K562 (cell line): ENCODE data around the gene OXT. TPM values are rescaled to one million over a fixed set of nuclear protein-coding genes. Genes with fewer than 3 reads are reported as not detected.

Experiments
- ATAC-seq: fragments of 200-7000 bp; cut with Tn5 transposase; 3 replicates; pipeline ENCODE4 v1.9.1; 2020; ENCODE audit warnings: moderate library complexity
- BruUV-seq: library from RNA; stranded (reverse); fragments of 400-500 nt; replicated peaks from 2 replicates; lab custom pipeline; 2021; lab: Mats Ljungman, UMichigan
- CTCF ChIA-PET: fragments of 300-600 bp; formaldehyde crosslinking; extraction: SDS; loops from one replicate; lab custom pipeline; 2021; ENCODE audit warnings: low intra/inter-chr PET ratio; lab: Yijun Ruan, JAX
- POLR2A ChIA-PET: fragments of 300-600, 350-650 bp; sonication (Branson Sonifier 250); formaldehyde crosslinking; extraction: SDS; loops from one replicate; lab custom pipeline; 2021; ENCODE audit warnings: antibody characterized with exemption, inconsistent platforms; lab: Yijun Ruan, JAX
- DNase-seq, 4 experiments: peaks; one replicate each; pipeline versions ENCODE4 v3.0.0 to v3.0.0-alpha.2; 2011 to 2018; ENCODE audit warnings: low spot score in 3 of 4, mixed read lengths in 3 of 4; ENCODE audit errors: extremely low read depth in 1 of 4
- FAIRE-seq: peaks from 2 replicates; lab custom pipeline; 2011; peaks lifted over from hg19 to GRCh38; lab: Jason Lieb, UNC
- H2AFZ ChIP-seq: 2 replicates; pipeline ENCODE4 v1.6.0; 2011; ENCODE audit warnings: low read depth, low read length, control low read depth, inconsistent platforms
- H3K27ac ChIP-seq: fragments of 200-600 bp; 3 replicates; pipeline ENCODE4 v1.8.0; 2011; ENCODE audit warnings: low read depth, mild to moderate bottlenecking, control low read depth, inconsistent platforms, low read length, moderate library complexity, mixed read lengths; ENCODE audit errors: extremely low read depth
- H3K27me3 ChIP-seq, 2 experiments: fragments of 300-600 bp in 1 of 2; 2 replicates in 1 of 2; 3 replicates in 1 of 2; pipeline versions ENCODE4 v1.6.0 to v1.8.0; 2011; ENCODE audit warnings: inconsistent platforms in 2 of 2, low read length in 2 of 2, mild to moderate bottlenecking in 1 of 2, mixed read lengths in 1 of 2, moderate library complexity in 1 of 2; ENCODE audit not compliant: control insufficient read depth in 2 of 2, insufficient read depth in 2 of 2
- H3K36me3 ChIP-seq: fragments of 300-600 bp; 3 replicates; pipeline ENCODE4 v1.8.0; 2011; ENCODE audit warnings: mild to moderate bottlenecking, low read length, inconsistent platforms; ENCODE audit not compliant: control insufficient read depth, insufficient read depth
- H3K4me1 ChIP-seq, 2 experiments: fragments of 200-600 bp in 1 of 2; replicated peaks in 1 of 2; 2 replicates in 1 of 2; 3 replicates in 1 of 2; pipeline versions ENCODE4 v1.5.1 to v1.8.0; 2011; ENCODE audit warnings: inconsistent platforms in 2 of 2, low read length in 2 of 2, mild to moderate bottlenecking in 1 of 2, mixed read lengths in 1 of 2, moderate library complexity in 1 of 2; ENCODE audit not compliant: control insufficient read depth in 2 of 2, insufficient read depth in 2 of 2
- H3K4me2 ChIP-seq: 2 replicates; pipeline ENCODE4 v1.6.1; 2011; ENCODE audit warnings: low read length, control low read depth, inconsistent platforms, mixed read lengths; ENCODE audit not compliant: insufficient read depth
- H3K4me3 ChIP-seq: fragments of 200-600 bp; sonication (generic), shearing (Covaris generic); 2 replicates; pipeline ENCODE4 v1.5.1; 2016; ENCODE audit warnings: control low read depth, inconsistent platforms
- H3K79me2 ChIP-seq: fragments of 200-600 bp; 3 replicates; pipeline ENCODE4 v1.8.0; 2011; ENCODE audit warnings: low read length, inconsistent platforms; ENCODE audit not compliant: control insufficient read depth, insufficient read depth
- H3K9ac ChIP-seq, 2 experiments: 2 replicates each; pipeline versions ENCODE4 v1.6.0 to v1.6.1; 2011; ENCODE audit warnings: low read depth in 2 of 2, low read length in 2 of 2, control low read depth in 1 of 2, inconsistent platforms in 1 of 2, mild to moderate bottlenecking in 1 of 2, mixed read lengths in 1 of 2; ENCODE audit not compliant: insufficient read depth in 1 of 2
- H3K9me1 ChIP-seq: one replicate; pipeline ENCODE4 v1.6.0; 2011; ENCODE audit warnings: inconsistent platforms, mild to moderate bottlenecking, low read length, moderate library complexity; ENCODE audit not compliant: control insufficient read depth, insufficient read depth
- H3K9me3 ChIP-seq: replicated peaks from 2 replicates; pipeline ENCODE4 v1.5.1; 2011; ENCODE audit warnings: low read depth, low read length, inconsistent platforms; ENCODE audit not compliant: control insufficient read depth, insufficient read depth
- H4K20me1 ChIP-seq: replicated peaks from 2 replicates; pipeline ENCODE4 v1.6.1; 2011; ENCODE audit warnings: low read length, inconsistent platforms, mixed read lengths; ENCODE audit not compliant: control insufficient read depth, insufficient read depth
- CAMTA2 ChIP-seq: fragments of 250-450 bp; sonication (Bioruptor Pico); conservative IDR thresholded peaks from 2 replicates; pipeline ENCODE4 v1.5.1; 2022
- CCAR2 ChIP-seq: fragments of 200-400 bp; formaldehyde crosslinking; IDR thresholded peaks from 2 replicates; pipeline ENCODE4 v1.6.1; 2017; ENCODE audit warnings: mild to moderate bottlenecking, low read depth, low read length
- CXXC5 ChIP-seq: fragments of 250-450 bp; sonication (Bioruptor Pico); IDR thresholded peaks from 2 replicates; pipeline ENCODE4 v1.8.0; 2022; ENCODE audit warnings: inconsistent platforms, mild to moderate bottlenecking, moderate library complexity
- ELF4 ChIP-seq: fragments of 450-650 bp; formaldehyde crosslinking; IDR thresholded peaks from 2 replicates; pipeline ENCODE4 v1.4.0; 2022; ENCODE audit warnings: missing genetic modification characterization
- FOS ChIP-seq: IDR thresholded peaks from 3 replicates; pipeline ENCODE4 v1.6.1; 2011; ENCODE audit not compliant: insufficient read length; ENCODE audit errors: extremely low read depth
- MCM3 ChIP-seq: fragments of 450-650 bp; IDR thresholded peaks from 2 replicates; pipeline ENCODE4 v1.6.1; 2016
- MEF2D ChIP-seq: conservative IDR thresholded peaks from 2 replicates; pipeline ENCODE4 v1.6.1; 2016; ENCODE audit warnings: low read depth, missing genetic modification characterization, missing compliant biosample characterization
- MNT ChIP-seq, 2 experiments: fragments of 450-650 bp; conservative IDR thresholded peaks; 2 replicates each; pipeline ENCODE4 v1.6.1; 2017; ENCODE audit warnings: mild to moderate bottlenecking in 2 of 2, moderate library complexity in 2 of 2
- PBX2 ChIP-seq, 2 experiments: IDR thresholded peaks in 1 of 2; conservative IDR thresholded peaks in 1 of 2; 2 replicates each; pipeline ENCODE4 v1.6.1; 2016; ENCODE audit warnings: low read depth in 2 of 2, mild to moderate bottlenecking in 1 of 2, missing compliant biosample characterization in 1 of 2, missing genetic modification characterization in 1 of 2, moderate library complexity in 1 of 2
- TAF15 ChIP-seq: fragments of 200-400 bp; formaldehyde crosslinking; IDR thresholded peaks from 2 replicates; pipeline ENCODE4 v1.6.1; 2017; ENCODE audit warnings: mild to moderate bottlenecking, low read depth, low read length, moderate library complexity
- TCF7 ChIP-seq: sonication (generic); IDR thresholded peaks from 2 replicates; pipeline ENCODE4 v1.6.1; 2016; ENCODE audit warnings: antibody characterized with exemption, borderline replicate concordance
- TOE1 ChIP-seq, 2 experiments: fragments of 450-650 bp in 1 of 2; sonication (generic) in 1 of 2; formaldehyde crosslinking in 1 of 2; IDR thresholded peaks; 2 replicates each; pipeline versions ENCODE4 v1.7.1 to v1.8.0; 2016 to 2022; ENCODE audit warnings: borderline replicate concordance in 2 of 2, mild to moderate bottlenecking in 2 of 2, antibody characterized with exemption in 1 of 2, inconsistent platforms in 1 of 2, low read depth in 1 of 2, missing genetic modification reagents in 1 of 2, moderate library complexity in 1 of 2
- ZBTB8A ChIP-seq: fragments of 450-650 bp; IDR thresholded peaks from 2 replicates; pipeline ENCODE4 v1.6.1; 2018; ENCODE audit warnings: mild to moderate bottlenecking, moderate library complexity; ENCODE audit not compliant: partially characterized antibody
- ZNF384 ChIP-seq: IDR thresholded peaks from 2 replicates; pipeline ENCODE4 v1.6.1; 2012; ENCODE audit warnings: low read depth, low read length, improper control_type of control experiment
- ZNF551 ChIP-seq: fragments of 250-450 bp; sonication (Bioruptor Pico); IDR thresholded peaks from 2 replicates; pipeline ENCODE4 v1.5.0; 2021; ENCODE audit warnings: mild to moderate bottlenecking, moderate library complexity
- ZNF644 ChIP-seq: fragments of 200-800 bp; sonication (Bioruptor generic); IDR thresholded peaks from 2 replicates; pipeline ENCODE4 v1.6.1; 2016; ENCODE audit warnings: low read depth, missing genetic modification characterization, missing compliant biosample characterization
- ZNF75A ChIP-seq: fragments of 450-650 bp; formaldehyde crosslinking; IDR thresholded peaks from 2 replicates; pipeline ENCODE4 v1.4.0; 2020; ENCODE audit warnings: mild to moderate bottlenecking
- ZNF77 ChIP-seq: fragments of 250-450 bp; sonication (Bioruptor Pico); IDR thresholded peaks from 2 replicates; pipeline ENCODE4 v1.5.0; 2020
- WGBS: fragments of 100-300 bp; shearing (Covaris generic); methylation state at CpG from one replicate; pipeline ENCODE4 v1.1.6; 2016; ENCODE audit warnings: low coverage, mixed read lengths; ENCODE audit not compliant: insufficient coverage; ENCODE audit errors: missing lambda C conversion rate; 5-methylcytosine and 5-hydroxymethylcytosine counted together
- in situ Hi-C: fragments of 300-500 bp; cut with MboI; formaldehyde crosslinking; loops from 4 replicates; pipeline ENCODE4 v1.15.0; 2018; ENCODE audit warnings: inconsistent platforms, mixed read lengths
- intact Hi-C: fragments of 100-400 bp; cut with micrococcal nuclease; formaldehyde crosslinking; loops from 2 replicates; pipeline ENCODE4 v1.14.2; 2022
- polyA plus RNA-seq, 8 experiments: library from polyadenylated mRNA; depleted of rRNA in 4 of 8; stranded (reverse) in 5 of 8; unstranded in 3 of 8; fragments of >200 nt; fragmentation: Nextera tagmentation in 2 of 8; fragmentation: Illumina TruSeq in 1 of 8; extraction: Ambion mirVana in 2 of 8; extraction: Trizol in 1 of 8; gene quantifications; 2 replicates each; pipeline versions ENCODE4 v1.2.1 to v1.2.3, GENCODE V29; 2011 to 2014; ENCODE audit warnings: inconsistent platforms in 1 of 8, missing spikeins in 1 of 8
- total RNA-seq, 7 experiments: library from RNA; depleted of rRNA in 6 of 7; stranded (reverse); fragments of >200 nt in 6 of 7; fragmentation: Illumina TruSeq in 2 of 7; extraction: Trizol in 2 of 7; gene quantifications; 2 replicates each; pipeline versions ENCODE4 v1.2.1 to v1.2.3, GENCODE V29; 2011 to 2021; ENCODE audit warnings: low replicate concordance in 1 of 7

The OXT gene
- total and polyA plus RNA-seq, 9 of the 15 experiments (the other 6 are each of a cell fraction or from before 2014, with no cell fraction given): not detected

DNA sequence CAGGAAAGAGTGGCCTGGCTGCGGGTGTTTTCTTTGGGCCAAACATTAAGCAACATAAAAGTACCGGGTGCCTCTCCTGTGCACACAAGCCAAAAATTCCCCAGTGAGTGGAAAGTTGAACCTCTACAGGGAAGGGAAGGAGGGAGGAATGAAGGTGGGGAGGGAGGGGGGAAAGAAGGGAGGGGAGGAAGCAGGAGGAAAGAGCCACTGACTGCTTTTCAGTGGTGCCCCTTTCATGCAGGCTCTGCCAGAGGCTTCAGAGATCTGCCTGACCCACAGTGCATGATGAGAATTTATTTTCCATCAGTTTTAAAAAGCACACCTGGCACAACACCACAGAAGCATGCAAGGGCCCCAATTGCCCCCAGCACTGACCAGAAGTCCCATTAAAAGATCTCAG lies 40.6 kb downstream of the OXT start:
- H3K4me3 ChIP-seq: no peak overlapping the region
- BruUV-seq: no TSS peak
- CTCF ChIA-PET: interaction anchor here (0.6 to 1.0 kb wide), 2 partner anchors 58 kb away, joined by 3 to 4 read pairs; no protein-coding TSS in a partner anchor

More for the DNA sequence above, 40.6 kb downstream of the OXT start:
- Histone ChIP-seq H3K27ac (no peak overlapping the region), H3K79me2 (no peaks in the 10 kb centered on the region), H3K9ac (no peak overlapping the region), H3K36me3 (peaks cover 4% of the 10 kb centered on the region; the same call in 1 of the 3 replicates), H3K9me1 (no peaks in the 10 kb centered on the region), H3K4me2 (no peak overlapping the region), H3K4me1 (peaks cover 0 to 8% of the 10 kb centered on the region in 2 experiments; a peak in 4 of 5 replicates), H4K20me1 (peaks cover 3% of the 10 kb centered on the region; the same call in 1 of the 2 replicates), H3K9me3 (no peaks in the 10 kb centered on the region), H2AFZ (no peak overlapping the region), H3K27me3 (no peaks in the 10 kb centered on the region)
- no peak for FAIRE-seq
- TF ChIP-seq ZNF644 (tag): no peak
- no peak for TF ChIP-seq TOE1 (IDR thresholded peaks at IDR 0.05; ENCODE audit: borderline replicate concordance)
- no peak for TF ChIP-seq TOE1 (CRISPR knock-in tag; IDR thresholded peaks at IDR 0.05; ENCODE audit: borderline replicate concordance, low read depth)
- no peak for TF ChIP-seq CAMTA2 (CRISPR knock-in tag)
- TF ChIP-seq FOS: no peak
- TF ChIP-seq CCAR2: no peak
- no peak for TF ChIP-seq MCM3
- no peak for TF ChIP-seq ZNF384
- no peak for TF ChIP-seq ZNF551 (CRISPR knock-in tag)
- no peak for TF ChIP-seq CXXC5
- TF ChIP-seq TAF15: no peak
- TF ChIP-seq ZBTB8A: no peak
- no peak for TF ChIP-seq MEF2D (tag)
- TF ChIP-seq ZNF77 (CRISPR knock-in tag): no peak
- no peak for TF ChIP-seq MNT (conservative IDR thresholded peaks at IDR 0.05)
- TF ChIP-seq ELF4 (CRISPR knock-in tag): no peak
- TF ChIP-seq ZNF75A: no peak
- no peak for TF ChIP-seq TCF7
- no peak for TF ChIP-seq PBX2 (CRISPR knock-in tag; IDR thresholded peaks at IDR 0.05; ENCODE audit: low read depth)
- no peak for TF ChIP-seq PBX2 (tag; conservative IDR thresholded peaks at IDR 0.05; ENCODE audit: low read depth)
- intact Hi-C loops (no loop called here), in situ Hi-C loops (no loop called here)
- no peak for DNase-seq
- WGBS: 100% methylated on average over 2 of the region's 2 CpGs
- no peak for ATAC-seq
- POLR2A ChIA-PET: no interaction called here
